Activated naive CD8-positive, alpha-beta T cell treated with anti-CD3 and anti-CD28 coated beads, Interleukin-2, amount 50 U/mL, for 24 hours (primary cell): ENCODE measurements around the gene POLG2.
A peak's percentile ranks its signal among the peaks of the same experiment; 100 is the strongest.
"Not testable (repeated sequence)": the region's sequence is repeated elsewhere in the genome, so short reads cannot be mapped to it uniquely, and the experiment has no call there.

Source experiments
- ATAC-seq: fragments of 150-1000 bp; cut with Tn5 transposase; one replicate; pipeline ENCODE4 v1.10.0; 2021
- DNase-seq: peaks from one replicate; pipeline ENCODE4 v3.0.0; 2021
- H3K27ac Mint-ChIP-seq: one replicate; pipeline ENCODE4 v1.8.0; 2021; ENCODE audit warnings: mild to moderate bottlenecking, mixed read lengths
- H3K27me3 Mint-ChIP-seq: one replicate; pipeline ENCODE4 v1.8.0; 2021; ENCODE audit warnings: mixed read lengths
- H3K36me3 Mint-ChIP-seq: one replicate; pipeline ENCODE4 v1.8.0; 2021; ENCODE audit warnings: low read depth, mixed read lengths
- H3K4me1 Mint-ChIP-seq: one replicate; pipeline ENCODE4 v1.8.0; 2021; ENCODE audit warnings: mixed read lengths
- H3K4me3 Mint-ChIP-seq: one replicate; pipeline ENCODE4 v1.8.0; 2021; ENCODE audit warnings: mild to moderate bottlenecking, moderate library complexity, mixed read lengths
- H3K9me3 Mint-ChIP-seq: one replicate; pipeline ENCODE4 v1.8.0; 2021; ENCODE audit warnings: mixed read lengths

The POLG2 gene

GRCh38 chr17:64500862-64501765 lies 4.3 kb upstream of the POLG2 start:
- ATAC-seq (no peak), DNase-seq (no peak)
- Mint-ChIP-seq H3K4me3 (no peak overlapping the region), H3K9me3 (no peaks in the 10 kb centered on the region), H3K4me1 (peaks cover 86% of the 10 kb centered on the region), H3K36me3 (peaks cover 87% of the 10 kb centered on the region), H3K27ac (peak overlapping the region; percentile 42), H3K27me3 (peaks cover 2% of the 10 kb centered on the region)

- Mint-ChIP-seq H3K36me3 (peaks cover 84% of the 10 kb centered on the region), H3K27ac (peak overlapping the region; percentile 42), H3K9me3 (no peaks in the 10 kb centered on the region), H3K4me3 (no peak overlapping the region), H3K27me3 (peaks cover 2% of the 10 kb centered on the region), H3K4me1 (peaks cover 87% of the 10 kb centered on the region)
- ATAC-seq (no peak), DNase-seq (no peak)
These were observed 3.6 kb upstream of the POLG2 start for GRCh38 chr17:64500487-64500859.

- no peak for DNase-seq
- peak overlapping the region; percentile 55 for H3K27ac Mint-ChIP-seq
- peaks cover 2% of the 10 kb centered on the region for H3K27me3 Mint-ChIP-seq
- H3K36me3 Mint-ChIP-seq: peaks cover 80% of the 10 kb centered on the region
- H3K4me1 Mint-ChIP-seq: peaks cover 91% of the 10 kb centered on the region
- H3K4me3 Mint-ChIP-seq: no peak overlapping the region
- no peaks in the 10 kb centered on the region for H3K9me3 Mint-ChIP-seq
- no peak for ATAC-seq
These were observed 3.1 kb upstream of the POLG2 start for GRCh38 chr17:64499805-64500486.

- Mint-ChIP-seq H3K9me3 (no peaks in the 10 kb centered on the region), H3K4me3 (peak overlapping the region; percentile 100), H3K27me3 (peaks cover 2% of the 10 kb centered on the region), H3K27ac (peak overlapping the region; percentile 100), H3K36me3 (peaks cover 77% of the 10 kb centered on the region), H3K4me1 (peaks cover 91% of the 10 kb centered on the region)
- no peak for DNase-seq
- ATAC-seq: no peak
These were observed 1.7 kb upstream of the POLG2 start for GRCh38 chr17:64498308-64499203.

- peaks cover 86% of the 10 kb centered on the region for H3K4me1 Mint-ChIP-seq
- no peaks in the 10 kb centered on the region for H3K9me3 Mint-ChIP-seq
- peaks cover 2% of the 10 kb centered on the region for H3K27me3 Mint-ChIP-seq
- H3K36me3 Mint-ChIP-seq: peaks cover 73% of the 10 kb centered on the region
- DNase-seq (no peak), ATAC-seq (peak; percentile 50)
- peak overlapping the region; percentile 100 for H3K4me3 Mint-ChIP-seq
- peak overlapping the region; percentile 100 for H3K27ac Mint-ChIP-seq
These were observed 746 bp upstream of the POLG2 start for GRCh38 chr17:64497565-64498035.

GRCh38 chr17:64496348-64496785 lies 487 bp downstream of the POLG2 start:
- Mint-ChIP-seq H3K4me1 (peaks cover 78% of the 10 kb centered on the region), H3K36me3 (peaks cover 68% of the 10 kb centered on the region), H3K27me3 (peaks cover 2% of the 10 kb centered on the region), H3K9me3 (no peaks in the 10 kb centered on the region), H3K27ac (peak overlapping the region; percentile 100), H3K4me3 (peak overlapping the region; percentile 100)
- DNase-seq: no peak
- ATAC-seq: no peak

GRCh38 chr17:64495300-64495699 lies 1.6 kb downstream of the POLG2 start:
- Mint-ChIP-seq H3K4me1 (peaks cover 67% of the 10 kb centered on the region), H3K36me3 (peaks cover 67% of the 10 kb centered on the region), H3K4me3 (peak overlapping the region; percentile 100)
- H3K9me3 Mint-ChIP-seq, H3K27ac Mint-ChIP-seq, DNase-seq, ATAC-seq, H3K27me3 Mint-ChIP-seq: not testable (repeated sequence)

- no peaks in the 10 kb centered on the region for H3K9me3 Mint-ChIP-seq
- H3K4me1 Mint-ChIP-seq: peaks cover 58% of the 10 kb centered on the region
- peak overlapping the region; percentile 52 for H3K27ac Mint-ChIP-seq
- peak overlapping the region; percentile 100 for H3K4me3 Mint-ChIP-seq
- peaks cover 60% of the 10 kb centered on the region for H3K36me3 Mint-ChIP-seq
- no peak for ATAC-seq
- H3K27me3 Mint-ChIP-seq: peaks cover 2% of the 10 kb centered on the region
- no peak for DNase-seq
These were observed 2.7 kb downstream of the POLG2 start for GRCh38 chr17:64494121-64494520.

GRCh38 chr17:64492481-64493109 lies 4.3 kb downstream of the POLG2 start:
- no peak for ATAC-seq
- Mint-ChIP-seq H3K27me3 (peaks cover 2% of the 10 kb centered on the region), H3K9me3 (no peaks in the 10 kb centered on the region), H3K27ac (no peak overlapping the region), H3K4me3 (peak overlapping the region; percentile 51), H3K4me1 (peaks cover 44% of the 10 kb centered on the region), H3K36me3 (peaks cover 56% of the 10 kb centered on the region)
- peak; percentile 16 for DNase-seq

GRCh38 chr17:64491994-64492393 lies 4.9 kb downstream of the POLG2 start:
- DNase-seq (no peak), ATAC-seq (no peak)
- H3K4me1 Mint-ChIP-seq: peaks cover 38% of the 10 kb centered on the region
- H3K36me3 Mint-ChIP-seq: peaks cover 56% of the 10 kb centered on the region
- no peaks in the 10 kb centered on the region for H3K27me3 Mint-ChIP-seq
- no peaks in the 10 kb centered on the region for H3K9me3 Mint-ChIP-seq
- no peak overlapping the region for H3K27ac Mint-ChIP-seq
- H3K4me3 Mint-ChIP-seq: no peak overlapping the region

GRCh38 chr17:64491034-64491860 lies 5.6 kb downstream of the POLG2 start:
- Mint-ChIP-seq H3K27ac (no peak overlapping the region), H3K4me1 (peaks cover 34% of the 10 kb centered on the region), H3K4me3 (no peak overlapping the region), H3K27me3 (no peaks in the 10 kb centered on the region), H3K36me3 (peaks cover 52% of the 10 kb centered on the region), H3K9me3 (no peaks in the 10 kb centered on the region)
- DNase-seq (peak; percentile 58), ATAC-seq (peak; percentile 59)

- Mint-ChIP-seq H3K4me3 (no peak overlapping the region), H3K4me1 (peaks cover 9% of the 10 kb centered on the region), H3K36me3 (peaks cover 60% of the 10 kb centered on the region), H3K27ac (no peak overlapping the region), H3K27me3 (no peaks in the 10 kb centered on the region), H3K9me3 (no peaks in the 10 kb centered on the region)
- ATAC-seq (no peak), DNase-seq (no peak)
These were observed 8.6 kb downstream of the POLG2 start for GRCh38 chr17:64488301-64488700.

- H3K4me1 Mint-ChIP-seq: no peaks in the 10 kb centered on the region
- no peak overlapping the region for H3K27ac Mint-ChIP-seq
- DNase-seq: no peak
- H3K9me3 Mint-ChIP-seq: no peaks in the 10 kb centered on the region
- no peak overlapping the region for H3K4me3 Mint-ChIP-seq
- no peak for ATAC-seq
- no peaks in the 10 kb centered on the region for H3K27me3 Mint-ChIP-seq
- H3K36me3 Mint-ChIP-seq: peaks cover 49% of the 10 kb centered on the region
These were observed 12.5 kb downstream of the POLG2 start for GRCh38 chr17:64484380-64484779.
